Measurements from ENCODE around the gene SERTAD1.
"Not testable (repeated sequence)": the region's sequence is repeated elsewhere in the genome, so short reads cannot be mapped to it uniquely, and the experiment has no call there.

The SERTAD1 gene

DNA sequence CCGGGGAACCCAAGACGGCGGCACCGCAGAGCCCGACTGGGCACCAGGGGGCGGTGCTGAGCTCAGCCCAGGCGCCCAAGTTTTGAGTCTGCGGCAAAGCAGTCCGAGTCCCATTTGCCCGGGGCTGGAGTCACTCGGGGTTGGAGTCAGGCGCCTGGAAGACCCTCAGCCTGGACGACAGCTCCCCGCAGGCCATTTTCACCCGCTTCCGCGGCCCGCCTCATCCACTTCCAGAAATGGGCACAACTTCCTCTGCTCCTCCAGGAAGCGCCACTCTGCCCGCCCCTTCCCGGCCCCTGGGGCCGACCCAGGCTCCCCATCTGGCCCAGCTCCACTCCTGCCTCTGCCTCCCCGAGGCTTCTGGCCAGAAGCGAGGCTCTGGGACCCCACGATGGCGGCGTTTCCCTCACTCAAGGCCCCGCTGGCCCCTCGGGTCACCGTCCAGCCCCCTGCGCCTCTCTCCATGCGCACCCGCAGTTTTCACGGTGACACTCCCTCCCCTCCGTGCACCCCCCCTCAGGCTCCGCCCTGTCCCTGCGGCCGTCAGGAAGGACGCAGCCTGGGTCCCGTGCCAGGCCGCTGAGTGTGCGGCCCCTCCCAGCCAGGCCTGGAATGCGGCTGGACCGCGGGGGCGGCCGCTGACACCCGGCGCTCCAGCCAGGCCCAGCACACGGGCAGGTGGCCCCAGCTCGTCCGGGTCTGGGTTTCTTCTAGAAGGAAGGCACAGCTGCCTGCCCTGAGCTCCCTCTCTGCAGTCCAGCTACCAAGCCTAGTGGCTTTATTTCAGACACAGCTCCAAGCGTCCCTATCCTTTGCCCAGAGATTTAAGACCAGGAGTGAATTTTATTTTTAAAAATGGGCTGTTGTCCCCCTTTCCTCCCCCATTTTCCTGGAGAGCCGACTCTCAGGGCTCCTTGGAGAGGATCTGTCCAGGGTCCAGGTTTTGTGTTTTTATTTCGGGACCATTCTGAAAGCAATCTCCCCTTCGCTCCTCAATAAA lies 4.7 kb downstream of the SERTAD1 start:
- DNase-seq, result peak; percentile 68

DNA sequence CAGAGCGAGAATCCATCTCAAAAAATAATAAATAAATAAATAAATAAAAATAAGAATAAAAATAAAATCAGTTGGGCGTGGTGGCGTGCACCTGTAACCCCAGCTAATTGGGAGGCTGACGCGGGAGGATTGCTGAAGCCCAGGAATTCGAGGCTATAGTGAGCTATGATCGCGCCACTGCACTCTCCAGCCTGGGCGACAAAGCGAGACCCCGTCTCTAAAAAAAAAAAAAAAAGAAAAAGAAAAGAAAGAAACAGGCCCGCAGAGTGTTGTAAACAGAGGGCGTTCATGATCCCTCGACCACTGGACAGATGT lies 5.4 kb downstream of the SERTAD1 start:
- DNase-seq, result no peak

DNA sequence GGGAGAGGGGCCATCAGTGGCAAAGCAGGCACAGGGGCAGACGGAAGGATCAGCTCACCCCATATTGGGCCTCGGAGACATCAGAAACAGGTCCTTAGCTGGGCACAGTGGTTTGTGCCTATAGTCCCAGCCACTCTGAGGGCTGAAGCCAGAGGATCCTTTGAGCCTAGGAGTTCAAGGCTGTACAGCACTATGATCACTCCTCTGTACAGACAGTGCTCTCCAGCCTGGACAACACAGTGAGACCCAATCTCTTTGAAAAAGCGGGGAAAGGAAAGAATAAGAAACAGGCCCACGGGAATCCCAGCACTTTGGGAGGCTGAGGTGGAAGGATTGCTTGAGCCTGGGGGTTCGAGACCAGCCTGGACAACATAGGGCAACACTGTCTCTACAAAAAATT lies 6.0 kb downstream of the SERTAD1 start:
- no peak for DNase-seq

DNA sequence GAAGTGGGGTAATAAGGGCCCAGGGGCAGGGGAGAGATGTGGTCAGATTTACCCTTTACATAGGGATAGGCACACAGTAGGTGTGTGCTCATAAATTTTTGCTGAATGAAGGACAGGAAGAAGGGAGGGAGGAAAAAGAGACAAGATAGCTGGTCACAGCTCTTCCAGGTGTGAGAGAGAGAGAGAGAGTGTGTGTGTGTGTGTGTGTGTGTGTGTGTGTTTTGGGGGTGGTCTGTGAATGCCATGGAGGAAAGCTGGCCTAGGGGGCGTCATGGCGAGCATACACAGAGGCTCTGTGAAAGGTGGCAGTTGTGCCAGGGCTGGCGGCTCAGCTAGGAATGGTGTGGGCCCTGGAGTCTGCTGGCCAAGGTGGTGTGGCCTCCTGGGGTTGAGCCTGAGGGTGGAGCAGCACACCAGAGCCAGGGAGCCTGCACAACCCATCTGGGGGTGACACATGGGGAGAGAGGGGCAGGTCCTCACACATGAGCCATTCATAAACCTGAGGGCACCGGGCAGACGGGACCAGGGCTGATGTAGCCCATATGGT lies 6.7 kb downstream of the SERTAD1 start:
- no peak for DNase-seq

- no peak for DNase-seq
Measured at GRCh38 chr19:40418040-40418439, 7.8 kb downstream of the SERTAD1 start.

- DNase-seq, result no peak
Measured at GRCh38 chr19:40417643-40417981, 8.2 kb downstream of the SERTAD1 start.

DNA sequence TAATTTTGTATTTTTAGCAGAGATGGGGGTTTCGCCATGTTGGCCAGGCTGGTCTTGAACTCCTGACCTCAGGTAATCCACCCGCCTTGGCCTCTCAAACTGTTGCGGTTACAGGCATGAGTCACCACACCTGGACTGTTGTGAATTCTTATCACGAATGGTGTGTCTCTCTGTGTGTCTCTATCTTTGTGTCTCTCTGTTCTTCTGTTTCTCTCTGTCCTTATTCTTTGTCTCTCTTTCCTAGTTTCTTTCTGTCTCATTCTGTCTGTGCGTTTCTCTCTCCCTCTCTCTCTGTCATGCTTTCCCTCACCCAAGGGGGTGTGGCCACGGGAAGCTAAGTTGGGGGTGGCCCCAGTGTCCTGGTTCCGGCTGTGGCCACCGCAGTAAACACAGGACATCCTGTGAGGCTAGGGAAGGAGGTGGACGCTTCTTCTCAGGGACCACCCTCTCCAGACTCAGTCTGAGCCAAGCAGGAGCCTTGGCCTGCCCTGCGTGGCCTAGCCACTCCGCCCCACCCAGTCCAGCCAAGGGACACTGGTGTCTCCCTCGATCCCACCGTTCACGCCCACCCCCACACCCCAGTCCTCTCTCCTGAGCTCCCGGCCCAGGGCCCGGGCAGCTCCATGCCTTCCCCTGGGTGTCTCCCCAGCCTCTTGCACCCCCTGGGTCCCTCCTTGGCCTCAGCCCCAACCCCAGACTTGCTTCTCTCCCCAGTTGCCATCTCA lies 8.7 kb downstream of the SERTAD1 start:
- DNase-seq, result no peak

DNA sequence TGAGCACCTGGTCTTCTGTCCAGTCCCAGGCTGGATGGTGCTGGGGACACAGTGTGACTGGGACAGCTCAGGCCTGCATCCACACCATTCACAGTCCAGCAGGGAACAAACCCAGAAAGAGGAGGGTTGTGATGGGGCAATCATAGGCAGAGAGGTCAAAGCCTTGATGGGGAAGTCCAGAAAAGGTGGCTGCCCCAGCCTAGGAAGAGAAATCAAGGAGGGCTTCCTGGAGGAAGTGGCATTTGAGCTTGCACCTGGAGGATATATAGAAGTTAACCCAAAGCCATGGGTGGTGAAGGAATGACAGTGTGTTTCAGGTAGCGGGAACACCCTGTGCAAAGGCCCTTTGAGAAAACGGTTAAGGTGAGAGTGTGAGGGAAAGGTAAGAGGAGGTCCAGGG lies 10.0 kb downstream of the SERTAD1 start:
- DNase-seq, result no peak

DNA sequence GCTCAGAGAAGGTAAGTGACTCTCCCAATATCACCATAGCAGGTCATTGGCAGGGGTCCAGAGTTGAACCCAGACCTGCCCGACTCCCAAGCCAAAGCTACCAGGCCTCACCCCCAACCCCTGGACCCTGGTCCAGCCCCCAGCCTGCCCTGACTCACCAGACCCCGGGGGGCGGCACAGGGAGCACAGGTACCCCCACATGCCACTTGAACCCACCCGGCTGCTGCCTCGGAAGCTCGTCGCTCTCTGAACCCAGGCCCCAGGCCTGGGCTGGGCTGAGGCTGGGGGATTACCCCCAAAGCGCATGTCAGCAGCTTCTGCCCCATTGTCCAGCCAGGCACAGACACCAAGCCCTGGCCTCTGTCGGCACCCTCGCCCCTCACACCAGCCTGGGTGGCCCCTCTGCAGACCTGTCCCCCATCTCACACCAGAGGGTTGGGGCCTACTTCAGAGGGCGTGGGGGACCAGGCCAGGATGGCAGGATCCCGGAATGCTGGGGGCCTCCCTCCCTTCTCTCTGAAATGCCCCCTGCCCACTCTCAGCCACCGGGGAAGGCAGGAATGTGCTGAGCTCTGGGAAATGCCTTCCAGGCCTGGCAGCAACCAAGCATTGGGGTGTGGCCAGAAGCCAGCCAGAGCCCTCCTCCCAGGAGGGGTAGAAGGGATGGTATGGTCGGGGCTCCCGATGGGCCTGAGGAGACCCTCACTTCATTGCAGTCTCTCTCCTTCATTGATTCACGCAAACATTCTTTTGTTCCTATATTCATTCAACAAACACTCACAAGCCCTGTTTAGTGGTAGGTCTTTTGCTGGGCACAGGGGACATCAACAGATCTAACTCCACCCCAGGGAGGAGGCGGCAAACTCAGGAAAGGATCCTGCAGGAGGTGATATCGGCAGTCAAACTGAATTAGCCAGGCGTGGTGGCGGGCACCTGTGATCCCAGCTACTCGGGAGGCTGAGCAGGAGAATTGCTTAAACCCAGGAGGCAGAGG lies 11.0 kb downstream of the SERTAD1 start:
- no peak for DNase-seq

- DNase-seq, result no peak
Measured at GRCh38 chr19:40413291-40413845, 12.4 kb downstream of the SERTAD1 start, which contains the start of gene PRX. PRX (minus strand) TSS chr19:40413378; CDS start chr19:40407932, 5,446 bp downstream.

DNA sequence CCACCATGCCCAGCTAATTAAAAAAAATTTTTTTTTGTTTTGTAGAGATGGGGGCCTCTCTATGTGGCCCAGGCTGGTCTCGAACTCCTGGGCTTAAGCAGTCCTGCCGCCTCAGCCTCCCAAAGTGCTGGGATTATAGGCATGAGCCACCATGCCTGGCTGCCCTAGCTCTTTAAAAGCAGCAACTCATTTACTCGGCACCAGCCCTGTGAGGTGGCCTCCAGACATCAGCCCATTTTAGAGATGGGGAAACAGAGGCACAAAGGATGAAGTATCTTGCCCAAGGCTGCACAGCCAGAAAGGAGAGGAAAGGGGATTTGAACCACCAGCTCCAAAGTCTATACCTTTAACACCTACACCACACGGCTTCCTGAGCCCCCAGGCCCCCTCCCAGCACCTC lies 12.9 kb downstream of the SERTAD1 start:
- no peak for DNase-seq

DNA sequence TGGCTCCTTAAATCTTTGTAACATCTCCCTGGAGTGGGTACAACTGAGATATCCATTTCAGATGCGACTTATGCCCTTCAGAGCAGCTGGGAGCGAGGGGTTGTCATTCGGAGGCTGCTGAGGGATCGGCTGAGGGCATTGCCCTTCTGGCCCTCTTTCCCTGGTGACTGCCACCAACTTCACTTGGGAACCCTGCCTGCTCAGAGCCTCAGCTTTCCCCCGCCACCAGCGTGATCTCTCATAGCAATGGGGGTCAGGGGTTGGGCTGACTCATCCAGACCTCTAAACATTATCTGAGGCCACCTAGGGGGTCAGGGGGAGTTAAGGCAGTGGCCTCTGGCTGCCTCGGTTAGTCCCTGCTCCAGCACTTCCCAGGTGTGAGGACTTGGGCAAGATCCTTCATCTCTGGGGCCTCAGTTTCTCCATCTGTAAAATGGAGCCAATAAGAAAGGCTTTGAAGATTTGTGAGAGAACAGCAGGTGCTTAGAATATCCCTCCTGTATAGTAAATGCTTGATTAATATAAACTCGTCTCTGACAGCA lies 13.8 kb downstream of the SERTAD1 start:
- DNase-seq, result no peak

- no peak for DNase-seq
Measured at GRCh38 chr19:40411125-40411842, 14.5 kb downstream of the SERTAD1 start.

GRCh38 chr19:40410030-40410389 lies 15.8 kb downstream of the SERTAD1 start:
- no peak for DNase-seq

- DNase-seq, result not testable (repeated sequence)
Measured at GRCh38 chr19:40408598-40408925, 17.2 kb downstream of the SERTAD1 start.

DNA sequence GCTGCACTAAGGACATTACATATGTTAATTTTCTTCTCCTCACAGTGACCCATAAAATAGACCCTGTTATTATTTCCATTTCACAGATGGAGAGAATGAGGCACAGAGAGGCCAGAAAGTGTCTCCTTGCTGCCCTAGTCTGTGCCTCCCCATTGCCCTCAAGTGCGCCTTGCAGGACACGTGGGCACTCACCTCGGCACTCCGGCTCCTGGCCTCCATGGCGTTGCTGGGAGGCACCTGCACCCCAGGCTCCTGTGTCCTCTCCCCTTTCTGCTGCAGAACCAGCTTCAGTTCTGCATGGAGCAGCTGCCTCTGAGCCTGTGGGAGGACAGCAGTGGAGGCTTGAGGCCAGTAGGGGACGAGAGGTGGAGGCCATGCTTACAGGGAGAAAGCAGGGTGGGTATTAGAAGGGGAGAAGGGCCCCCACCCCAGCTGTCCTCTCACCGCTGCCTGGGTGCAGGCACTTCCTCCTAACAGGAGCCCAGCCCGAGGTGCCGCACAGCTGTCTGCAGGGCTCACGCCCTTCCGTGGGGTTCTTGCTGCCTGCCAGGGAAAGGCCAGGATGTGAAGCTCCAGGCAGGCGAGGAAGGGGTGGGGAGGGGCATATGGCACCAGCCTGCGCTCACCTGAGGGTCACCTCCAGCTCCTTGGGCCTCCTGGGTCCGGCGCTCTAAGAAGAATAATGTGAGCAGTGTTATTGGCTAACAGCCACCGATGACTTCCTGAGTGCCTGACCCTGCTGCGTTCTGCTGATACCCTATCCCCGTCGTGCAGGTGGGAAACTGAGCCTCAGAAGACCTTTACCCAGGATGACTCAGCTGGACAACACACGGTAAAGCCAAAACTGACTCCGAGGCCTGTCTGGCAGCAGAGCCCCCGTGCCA lies 17.8 kb downstream of the SERTAD1 start:
- DNase-seq, result no peak

- DNase-seq, result peak; percentile 69
Measured at GRCh38 chr19:40403262-40403984, 22.4 kb downstream of the SERTAD1 start.

DNA sequence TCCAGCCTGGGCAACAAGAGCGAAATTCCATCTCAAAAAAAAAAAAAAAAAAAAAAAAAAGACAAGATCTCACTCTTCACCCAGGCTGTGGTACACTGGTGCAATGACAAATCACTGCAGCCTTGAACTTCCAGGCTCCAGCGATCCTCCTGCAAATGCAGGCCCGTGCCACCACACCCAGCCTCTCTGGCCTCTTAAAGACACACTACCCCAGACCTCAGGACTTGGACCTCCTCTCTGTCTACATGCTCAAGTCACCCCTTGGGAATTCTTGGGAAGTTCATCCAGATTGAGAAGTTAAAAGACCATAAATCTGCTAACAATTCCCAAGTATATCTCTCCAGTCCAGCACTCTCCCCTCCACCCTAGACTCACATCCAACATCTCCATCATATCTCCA lies 25.2 kb downstream of the SERTAD1 start:
- DNase-seq, result no peak

- DNase-seq, result peak; percentile 21
Measured at GRCh38 chr19:40398417-40399131, 27.2 kb downstream of the SERTAD1 start.
